Lung (tissue), 12 donors: Measurements from ENCODE around the gene SNAI1. TPM values are rescaled to one million over a fixed set of nuclear protein-coding genes. Genes with fewer than 3 reads are reported as not detected.

Experiments used
- ATAC-seq: fragments of 200-7000 bp; cut with Tn5 transposase; one replicate; pipeline ENCODE4 v1.9.1; 2020; ENCODE audit warnings: moderate number of reproducible peaks; ENCODE audit not compliant: insufficient read depth, low FRiP score
- DNase-seq, 3 donors: peaks; one replicate each; pipeline ENCODE4 v3.0.0-alpha.2; 2013 to 2017
- H3K27ac ChIP-seq, 2 donors: one replicate each; pipeline ENCODE4 v1.5.1; 2013; ENCODE audit warnings: mild to moderate bottlenecking in 2 of 2, moderate library complexity in 2 of 2, control low read depth in 1 of 2, inconsistent platforms in 1 of 2, low read depth in 1 of 2, low read length in 1 of 2
- H3K27me3 ChIP-seq, 3 donors: one replicate each; pipeline ENCODE4 v1.5.1; 2013; ENCODE audit warnings: low read length in 2 of 3; ENCODE audit not compliant: control insufficient read depth in 3 of 3, insufficient read depth in 3 of 3
- H3K36me3 ChIP-seq, 4 donors: one replicate each; pipeline ENCODE4 v1.5.1; 2013; ENCODE audit warnings: low read length in 4 of 4, mild to moderate bottlenecking in 1 of 4, moderate library complexity in 1 of 4; ENCODE audit not compliant: control insufficient read depth in 4 of 4, insufficient read depth in 4 of 4
- H3K4me1 ChIP-seq, 5 donors: one replicate each; pipeline ENCODE4 v1.5.1; 2013; ENCODE audit warnings: low read length in 5 of 5, mild to moderate bottlenecking in 2 of 5, moderate library complexity in 1 of 5; ENCODE audit not compliant: control insufficient read depth in 5 of 5, insufficient read depth in 5 of 5
- H3K4me3 ChIP-seq: one replicate; pipeline ENCODE4 v1.5.1; 2013; ENCODE audit warnings: mild to moderate bottlenecking, control low read depth, moderate library complexity
- H3K9ac ChIP-seq, 2 donors: one replicate each; pipeline ENCODE4 v1.5.1; 2013; ENCODE audit warnings: low read length in 2 of 2, control low read depth in 1 of 2; ENCODE audit not compliant: insufficient read depth in 1 of 2
- H3K9me3 ChIP-seq, 4 donors: one replicate each; pipeline ENCODE4 v1.5.1; 2013; ENCODE audit warnings: low read length in 3 of 4, mild to moderate bottlenecking in 1 of 4, moderate library complexity in 1 of 4; ENCODE audit not compliant: control insufficient read depth in 4 of 4, insufficient read depth in 3 of 4
- WGBS, 2 donors: extraction: QIAGEN DNeasy Blood & Tissue Kit; methylation state at CpG; one replicate each; pipeline ENCODE4 v1.1.7; 2013; 5-methylcytosine and 5-hydroxymethylcytosine counted together
- polyA plus RNA-seq, 2 donors: library from polyadenylated mRNA; stranded (reverse); fragments of 200-250 nt; gene quantifications; one replicate each; pipeline ENCODE4 v1.2.1, GENCODE V29; 2013
- total RNA-seq, 2 donors: library from RNA; depleted of rRNA in 1 of 2; stranded (reverse); fragments of >200 nt in 1 of 2; gene quantifications; one replicate each; pipeline ENCODE4 v1.2.1, GENCODE V29; 2014 to 2021
- TF ChIP-seq, protein P1 (sequence below): IDR thresholded peaks from 2 replicates; pipeline ENCODE4 v1.5.1; 2012; ENCODE audit warnings: mild to moderate bottlenecking; ENCODE audit errors: control extremely low read depth, extremely low read depth
- donor health status: control.
- donor health status: control.
- donor health status: Bipolar disorder and iron deficiency.
- donor health status: healthy.
- donor health status: DM: yes; HTN: yes; CAD: no.

The SNAI1 gene
- total and polyA plus RNA-seq, 4 donors, result 0.74 to 12.0 (median 5.4) TPM

GRCh38 chr20:50032955-50033666 is 50.3 kb downstream of the SNAI1 start:
- no peak overlapping the region for H3K27ac ChIP-seq
- H3K9ac ChIP-seq, result no peak overlapping the region
- no peaks in the 10 kb centered on the region for H3K9me3 ChIP-seq
- TF ChIP-seq, protein P1, sequence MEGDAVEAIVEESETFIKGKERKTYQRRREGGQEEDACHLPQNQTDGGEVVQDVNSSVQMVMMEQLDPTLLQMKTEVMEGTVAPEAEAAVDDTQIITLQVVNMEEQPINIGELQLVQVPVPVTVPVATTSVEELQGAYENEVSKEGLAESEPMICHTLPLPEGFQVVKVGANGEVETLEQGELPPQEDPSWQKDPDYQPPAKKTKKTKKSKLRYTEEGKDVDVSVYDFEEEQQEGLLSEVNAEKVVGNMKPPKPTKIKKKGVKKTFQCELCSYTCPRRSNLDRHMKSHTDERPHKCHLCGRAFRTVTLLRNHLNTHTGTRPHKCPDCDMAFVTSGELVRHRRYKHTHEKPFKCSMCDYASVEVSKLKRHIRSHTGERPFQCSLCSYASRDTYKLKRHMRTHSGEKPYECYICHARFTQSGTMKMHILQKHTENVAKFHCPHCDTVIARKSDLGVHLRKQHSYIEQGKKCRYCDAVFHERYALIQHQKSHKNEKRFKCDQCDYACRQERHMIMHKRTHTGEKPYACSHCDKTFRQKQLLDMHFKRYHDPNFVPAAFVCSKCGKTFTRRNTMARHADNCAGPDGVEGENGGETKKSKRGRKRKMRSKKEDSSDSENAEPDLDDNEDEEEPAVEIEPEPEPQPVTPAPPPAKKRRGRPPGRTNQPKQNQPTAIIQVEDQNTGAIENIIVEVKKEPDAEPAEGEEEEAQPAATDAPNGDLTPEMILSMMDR, result no peak
- peaks cover 0 to 16% (median 2%) of the 10 kb centered on the region in 5 donors for H3K4me1 ChIP-seq
- H3K27me3 ChIP-seq, result no peaks in the 10 kb centered on the region
- no peaks in the 10 kb centered on the region for H3K36me3 ChIP-seq
- DNase-seq, result no peak
- 93 to 97% methylated on average over 9 of the region's 9 CpGs for WGBS, 2 donors
- no peak for ATAC-seq
- H3K4me3 ChIP-seq, result no peak overlapping the region

- H3K27me3 ChIP-seq, result no peaks in the 10 kb centered on the region
- TF ChIP-seq, protein P1, result no peak
- H3K4me1 ChIP-seq, result peaks cover 0 to 11% (median 2%) of the 10 kb centered on the region in 5 donors
- no peak for ATAC-seq
- H3K9me3 ChIP-seq, result no peaks in the 10 kb centered on the region
- 79 to 93% methylated on average over 9 of the region's 9 CpGs for WGBS, 2 donors
- no peak overlapping the region for H3K9ac ChIP-seq
- no peaks in the 10 kb centered on the region for H3K36me3 ChIP-seq
- H3K4me3 ChIP-seq, result no peak overlapping the region
- no peak for DNase-seq
- H3K27ac ChIP-seq, result peak overlapping the region in 1 of 2 donors; percentile 13
Measured at GRCh38 chr20:50034567-50035180, 51.9 kb downstream of the SNAI1 start.

DNA sequence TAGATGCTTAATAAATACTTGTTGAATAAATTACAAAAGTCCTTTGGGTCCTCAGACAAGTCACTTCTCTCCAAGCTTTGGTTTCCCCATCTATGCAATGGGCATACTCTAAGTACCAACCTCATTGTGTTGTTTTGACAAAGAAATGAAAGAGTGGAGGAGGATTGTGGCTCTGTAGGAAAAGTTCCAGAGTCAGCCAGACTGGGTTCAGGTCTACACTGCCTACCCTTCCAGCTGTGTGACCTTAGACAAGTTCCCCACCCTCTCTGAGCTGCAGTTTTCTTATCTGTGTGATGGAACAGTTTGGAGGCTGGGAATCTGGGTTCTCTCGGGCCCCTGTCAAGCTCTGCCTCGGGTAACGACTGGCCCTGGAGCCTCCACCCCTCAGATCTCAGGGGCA is 53.9 kb downstream of the SNAI1 start:
- WGBS, 2 donors, result 91 to 95% methylated on average over 3 of the region's 3 CpGs
- H3K27me3 ChIP-seq, result no peaks in the 10 kb centered on the region

More for the DNA sequence above, 53.9 kb downstream of the SNAI1 start:
- Histone ChIP-seq H3K27ac (no peak overlapping the region), H3K36me3 (no peaks in the 10 kb centered on the region), H3K9ac (no peak overlapping the region), H3K4me3 (no peak overlapping the region), H3K4me1 (peaks cover 0 to 18% (median 7%) of the 10 kb centered on the region in 5 donors), H3K9me3 (no peaks in the 10 kb centered on the region)
- ATAC-seq, result no peak
- TF ChIP-seq, protein P1, result no peak
- no peak for DNase-seq
